Kidney capillary endothelial cell (primary cell): ENCODE measurements around the gene TGFB1I1.
"Not testable (repeated sequence)": the region's sequence is repeated elsewhere in the genome, so short reads cannot be mapped to it uniquely, and the experiment has no call there.

Experiments
- DNase-seq: peaks from one replicate; pipeline ENCODE4 v3.0.0-alpha.2; 2018; ENCODE audit warnings: low spot score

Gene TGFB1I1

DNA sequence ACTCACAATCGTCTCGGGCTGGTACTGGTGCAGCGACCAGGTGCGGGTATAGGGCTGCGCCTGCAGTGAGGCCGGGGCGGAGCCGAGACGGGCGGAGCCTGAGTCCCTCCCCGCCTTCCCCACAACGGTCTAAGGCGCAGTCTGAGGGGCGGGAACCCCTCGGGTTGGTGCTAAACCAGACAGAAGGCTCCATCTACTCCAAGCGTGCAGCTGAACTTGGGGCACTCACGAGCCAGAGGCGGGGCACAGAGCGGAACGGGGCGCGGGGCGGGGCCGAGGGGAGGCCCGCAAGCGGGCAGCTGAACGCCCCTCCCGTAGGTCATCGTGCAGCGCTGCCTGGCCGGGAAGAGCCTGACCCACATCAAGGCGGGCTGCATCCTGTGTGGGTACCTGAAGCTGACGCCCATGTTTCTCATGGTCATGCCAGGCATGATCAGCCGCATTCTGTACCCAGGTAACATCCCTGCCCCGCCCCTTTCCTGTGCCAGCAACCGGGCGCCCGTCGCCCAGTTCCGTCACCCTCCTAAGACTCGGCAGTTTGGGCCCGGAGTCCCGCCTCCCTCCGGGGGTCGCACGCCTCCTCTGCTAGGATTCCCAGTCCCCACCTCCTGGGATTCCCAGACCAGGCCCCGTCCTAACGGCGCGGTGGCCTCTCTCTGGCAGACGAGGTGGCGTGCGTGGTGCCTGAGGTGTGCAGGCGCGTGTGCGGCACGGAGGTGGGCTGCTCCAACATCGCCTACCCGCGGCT, 15.9 kb downstream of the TGFB1I1 start:
- DNase-seq: no peak

DNA sequence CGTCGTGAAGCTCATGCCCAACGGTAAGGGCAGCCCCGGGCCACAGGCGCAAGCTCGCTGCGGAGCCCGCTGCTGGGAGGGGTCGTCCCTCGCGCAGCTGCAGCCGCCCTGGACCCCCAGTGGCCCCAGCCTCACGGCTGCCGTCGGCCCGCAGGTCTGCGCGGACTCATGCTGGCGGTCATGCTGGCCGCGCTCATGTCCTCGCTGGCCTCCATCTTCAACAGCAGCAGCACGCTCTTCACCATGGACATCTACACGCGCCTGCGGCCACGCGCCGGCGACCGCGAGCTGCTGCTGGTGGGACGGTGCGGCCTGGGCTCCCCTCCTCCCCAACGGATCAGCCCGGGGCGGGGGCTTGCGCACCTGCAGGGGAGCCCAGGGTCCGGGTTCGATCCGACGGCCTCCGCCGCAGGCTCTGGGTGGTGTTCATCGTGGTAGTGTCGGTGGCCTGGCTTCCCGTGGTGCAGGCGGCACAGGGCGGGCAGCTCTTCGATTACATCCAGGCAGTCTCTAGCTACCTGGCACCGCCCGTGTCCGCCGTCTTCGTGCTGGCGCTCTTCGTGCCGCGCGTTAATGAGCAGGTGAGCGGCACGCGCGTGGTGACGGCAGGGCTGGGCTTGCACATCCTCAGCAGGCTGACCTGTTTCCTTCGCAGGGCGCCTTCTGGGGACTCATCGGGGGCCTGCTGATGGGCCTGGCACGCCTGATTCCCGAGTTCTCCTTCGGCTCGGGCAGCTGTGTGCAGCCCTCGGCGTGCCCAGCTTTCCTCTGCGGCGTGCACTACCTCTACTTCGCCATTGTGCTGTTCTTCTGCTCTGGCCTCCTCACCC, 16.7 kb downstream of the TGFB1I1 start:
- DNase-seq: no peak

DNA sequence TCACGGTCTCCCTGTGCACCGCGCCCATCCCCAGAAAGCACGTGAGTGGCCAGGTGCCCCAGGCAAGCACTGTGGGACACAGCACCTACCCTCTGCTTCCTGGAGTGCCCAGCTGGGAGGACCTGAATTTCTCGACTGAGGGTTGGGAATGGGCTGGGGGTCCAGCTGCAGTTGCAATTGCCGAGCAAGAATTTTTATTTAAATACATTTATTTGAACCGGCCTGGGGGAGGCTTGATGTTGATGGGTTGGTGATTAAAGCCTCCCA, 17.3 kb downstream of the TGFB1I1 start:
- DNase-seq: no peak

DNA sequence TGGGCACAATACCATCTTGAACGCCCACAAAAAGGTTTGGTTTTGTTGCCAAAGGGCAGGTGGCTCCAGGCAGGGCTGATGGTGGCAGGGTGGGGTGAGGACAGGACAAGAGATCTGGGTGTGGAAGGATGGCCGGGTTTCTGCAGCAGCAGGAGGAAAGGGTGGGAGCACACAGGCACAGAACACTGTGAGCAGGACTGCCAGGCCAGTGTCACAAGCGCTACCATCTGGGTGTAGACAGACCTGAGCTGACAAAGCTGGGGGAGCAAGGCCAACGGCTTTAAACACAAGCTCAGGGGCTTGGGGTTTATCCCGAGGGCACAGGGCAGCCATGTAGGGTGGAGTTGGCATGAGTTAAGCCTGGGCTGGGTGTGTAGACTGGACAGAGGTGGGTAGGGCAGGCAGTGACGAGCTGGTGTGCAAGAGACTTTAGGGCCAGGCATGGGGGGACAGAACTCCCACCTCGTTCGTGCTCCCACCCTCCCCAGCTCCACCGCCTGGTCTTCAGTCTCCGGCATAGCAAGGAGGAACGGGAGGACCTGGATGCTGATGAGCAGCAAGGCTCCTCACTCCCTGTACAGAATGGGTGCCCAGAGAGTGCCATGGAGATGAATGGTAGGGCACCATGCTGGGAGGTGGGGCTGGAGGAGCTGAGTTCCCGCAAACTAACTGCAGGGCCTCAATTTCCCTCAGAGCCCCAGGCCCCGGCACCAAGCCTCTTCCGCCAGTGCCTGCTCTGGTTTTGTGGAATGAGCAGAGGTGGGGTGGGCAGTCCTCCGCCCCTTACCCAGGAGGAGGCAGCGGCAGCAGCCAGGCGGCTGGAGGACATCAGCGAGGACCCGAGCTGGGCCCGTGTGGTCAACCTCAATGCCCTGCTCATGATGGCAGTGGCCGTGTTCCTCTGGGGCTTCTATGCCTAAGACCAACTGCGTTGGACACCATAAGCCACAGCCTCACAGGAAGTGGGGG, 17.9 kb downstream of the TGFB1I1 start:
- DNase-seq: no peak

DNA sequence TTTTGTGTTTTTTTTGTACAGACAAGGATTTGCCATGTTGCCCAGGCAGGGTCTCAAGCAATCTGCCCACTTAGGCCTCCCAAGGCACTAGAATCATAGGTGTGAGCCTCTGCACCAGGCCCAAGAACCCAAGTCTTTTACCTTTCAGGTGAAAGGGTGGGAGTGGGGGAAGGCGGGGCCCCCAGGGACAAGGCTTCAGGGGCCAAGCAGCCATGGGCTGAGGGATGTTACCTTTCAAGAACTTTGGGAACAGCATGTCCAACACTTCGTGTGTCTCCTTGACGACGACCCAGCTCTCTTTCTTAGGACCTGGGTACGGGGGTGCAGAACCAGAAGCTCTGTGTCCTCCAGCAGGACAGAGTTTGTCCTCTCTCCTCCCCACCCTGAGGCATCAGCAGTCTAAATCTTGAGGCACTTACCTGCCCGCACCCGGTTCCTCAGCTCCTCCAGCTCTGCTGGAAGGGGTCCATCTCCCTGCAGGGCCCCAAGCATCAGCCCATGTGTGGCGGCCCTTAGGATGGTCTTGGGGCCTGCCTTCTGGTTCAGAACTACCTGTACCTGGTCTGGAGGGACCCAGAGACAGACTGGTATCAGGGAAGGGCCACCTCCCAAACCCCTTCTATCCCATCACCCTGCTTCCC, 19.9 kb downstream of the TGFB1I1 start:
- no peak for DNase-seq

DNA sequence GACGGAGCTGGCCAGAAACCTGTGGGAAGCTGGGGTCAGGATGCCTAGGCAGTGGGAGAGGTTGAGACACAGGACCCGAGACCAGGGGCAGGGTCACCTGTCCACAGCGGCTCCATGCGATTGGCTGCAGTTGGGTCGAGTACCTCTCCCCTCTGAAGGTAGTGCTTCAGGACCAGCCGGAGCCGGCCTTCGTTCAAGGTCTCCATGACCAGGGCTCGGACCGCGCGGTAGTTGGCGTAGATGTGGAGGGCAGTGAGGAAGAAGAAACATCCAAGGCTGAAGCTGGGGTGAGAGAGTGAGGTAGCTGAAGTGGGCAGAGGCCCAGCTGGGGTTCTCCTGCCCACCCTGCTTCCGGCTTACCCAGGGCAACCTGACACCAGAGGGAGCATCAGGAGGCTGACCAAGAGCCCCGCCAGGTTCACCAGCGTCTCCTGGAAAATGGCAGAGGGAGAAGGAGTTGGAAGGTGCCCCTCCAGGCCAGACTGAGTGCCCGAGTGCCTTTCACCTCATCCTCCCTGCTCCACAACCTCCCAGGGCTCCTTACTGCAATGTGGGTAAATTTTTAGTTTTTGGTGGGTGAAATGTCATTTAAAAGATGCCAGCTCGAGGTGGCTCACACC, 21.7 kb downstream of the TGFB1I1 start:
- no peak for DNase-seq

DNA sequence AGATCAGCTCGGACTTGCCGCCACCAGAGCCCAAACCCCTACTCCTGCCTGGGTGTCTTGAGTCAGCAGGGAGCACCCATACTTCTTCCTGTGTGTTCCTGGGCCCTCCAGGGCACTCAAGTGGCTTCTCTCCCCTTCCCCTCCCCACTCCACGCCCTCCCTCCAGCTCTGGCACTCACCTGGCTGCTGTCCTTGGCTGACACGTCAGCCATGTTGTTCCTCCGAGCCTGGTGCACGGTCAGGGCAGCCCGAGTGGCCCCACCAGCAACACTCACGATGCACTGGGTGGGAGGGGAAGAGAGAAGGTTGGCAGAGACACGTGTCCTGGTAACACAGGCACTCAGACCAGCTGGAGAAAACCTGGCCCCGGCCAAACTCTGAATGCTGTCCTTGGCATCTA, 24.7 kb downstream of the TGFB1I1 start:
- DNase-seq: no peak

DNA sequence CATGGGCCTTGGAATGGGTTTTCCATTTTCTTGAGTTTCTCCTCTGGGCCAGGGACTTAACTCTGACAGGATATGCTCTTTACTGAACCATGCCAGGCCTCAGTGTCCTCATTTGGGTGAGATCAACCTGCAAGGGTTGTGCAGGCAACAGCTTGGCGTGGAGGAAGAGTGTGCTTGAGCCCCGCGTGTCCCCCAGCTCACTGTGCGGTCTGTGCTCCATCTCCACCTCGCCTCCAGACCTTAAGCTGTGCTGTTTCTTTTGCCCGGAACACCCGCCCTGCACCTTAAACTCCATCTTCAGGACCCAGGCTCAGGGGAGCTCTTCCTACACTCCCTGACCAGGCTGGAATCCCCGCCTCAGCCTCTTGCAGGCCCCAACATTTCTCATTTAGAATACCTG, 26.5 kb downstream of the TGFB1I1 start:
- DNase-seq: no peak

DNA sequence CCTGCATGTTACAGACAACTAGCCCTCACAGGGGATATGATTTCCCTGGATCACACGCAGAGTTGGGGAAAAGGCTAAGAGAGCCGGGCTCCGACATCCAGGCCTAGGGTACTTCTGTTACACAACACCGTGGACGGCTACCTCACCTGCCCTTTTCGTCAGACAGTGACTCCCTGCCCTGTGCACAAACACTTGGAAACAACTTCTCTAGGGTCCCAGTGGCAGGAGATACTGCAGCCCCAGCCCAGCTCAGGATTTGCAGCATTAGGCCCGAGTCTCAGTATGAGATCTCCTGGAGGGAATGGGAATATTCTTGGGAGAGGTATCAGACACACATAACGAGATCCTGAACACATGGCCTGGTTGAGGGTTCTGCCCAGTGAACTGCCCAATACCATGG, 28.0 kb downstream of the TGFB1I1 start:
- DNase-seq: no peak

DNA sequence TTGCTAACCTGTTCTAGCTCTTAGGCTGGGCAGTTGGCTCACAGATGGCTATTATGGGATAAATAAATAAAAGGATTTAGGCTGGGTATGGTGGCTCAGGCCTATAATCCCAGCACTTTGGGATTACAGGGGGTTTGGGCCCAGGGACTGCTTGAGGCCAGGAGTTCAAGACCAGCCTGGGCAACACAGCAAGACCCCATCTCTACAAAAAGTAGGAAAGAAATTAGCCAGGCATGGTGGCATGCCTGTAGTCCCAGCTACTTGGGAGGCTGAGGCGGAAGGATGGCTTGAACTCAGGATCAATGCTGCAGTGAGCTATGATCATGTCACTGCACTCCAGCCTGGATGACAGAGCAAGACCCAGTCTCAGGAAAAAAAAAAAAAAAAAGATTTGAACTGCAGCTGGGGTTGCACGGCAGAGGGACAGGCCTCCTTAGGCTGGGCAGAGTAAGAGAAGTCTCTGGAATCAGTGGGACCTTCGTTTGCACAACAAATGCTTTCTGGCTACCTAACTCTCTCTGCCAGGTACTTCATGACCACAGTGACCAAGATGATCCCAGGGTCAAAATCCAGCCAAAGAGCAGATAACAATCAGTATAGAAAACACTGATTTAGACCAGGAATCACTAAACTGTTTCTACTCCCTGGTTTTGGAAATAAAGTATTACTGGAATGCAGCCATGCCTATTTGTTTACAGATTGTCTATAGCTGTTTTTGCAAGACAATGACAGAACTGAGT, 29.4 kb downstream of the TGFB1I1 start:
- no peak for DNase-seq

DNA sequence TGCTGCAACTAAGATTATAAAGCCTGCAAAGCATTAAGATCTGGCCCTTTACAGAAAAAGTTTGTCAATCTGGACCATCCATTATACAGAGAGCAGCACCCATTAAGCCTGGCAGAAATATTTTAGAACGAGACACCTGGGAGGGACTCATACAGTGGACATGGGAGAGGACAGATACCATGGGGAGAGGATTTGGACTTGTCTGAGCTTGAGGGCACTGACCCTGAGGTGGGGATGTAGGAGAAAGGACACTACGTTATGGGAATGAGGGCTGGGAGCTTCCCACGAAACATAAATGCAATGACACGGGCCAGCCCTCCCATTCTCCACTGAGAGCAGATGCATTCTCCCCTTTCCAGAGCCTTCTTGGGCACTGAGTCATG, 30.0 kb downstream of the TGFB1I1 start:
- DNase-seq: no peak

DNA sequence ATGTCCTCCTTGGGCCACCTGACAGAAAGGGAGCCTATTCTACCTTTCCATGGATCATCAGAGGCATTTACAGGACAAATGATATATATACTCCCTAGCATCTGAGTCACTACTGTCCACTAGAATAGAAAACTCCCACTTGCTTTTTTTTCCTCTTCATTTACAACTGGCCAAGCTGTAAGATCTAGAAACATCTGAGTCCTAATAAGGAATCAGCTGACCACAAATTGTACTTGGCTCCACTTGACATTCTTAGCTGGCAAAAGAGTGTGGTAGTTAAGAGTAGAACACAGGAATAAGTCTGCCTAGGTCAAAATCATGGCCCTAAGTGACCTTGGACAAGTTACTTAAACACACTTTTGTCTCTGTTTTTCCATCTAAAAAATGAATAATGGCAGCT, 31.0 kb downstream of the TGFB1I1 start:
- DNase-seq: no peak

DNA sequence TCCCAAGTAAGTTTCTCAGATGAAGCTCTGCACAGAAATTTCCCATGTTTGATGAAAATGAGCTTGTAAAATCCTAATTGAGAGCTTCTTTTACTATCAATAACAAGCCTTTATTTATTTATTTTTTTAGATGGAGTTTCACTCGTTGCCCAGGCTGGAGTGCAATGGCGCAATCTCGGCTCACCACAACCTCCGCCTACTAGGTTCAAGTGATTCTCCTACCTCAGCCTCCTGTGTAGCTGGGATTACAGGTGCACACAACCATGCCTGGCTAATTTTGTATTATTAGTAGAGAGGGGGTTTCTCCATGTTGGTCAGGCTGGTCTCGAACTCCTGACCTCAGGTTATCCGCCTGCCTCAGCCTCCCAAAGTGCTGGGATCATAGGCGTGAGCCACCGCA, 31.6 kb downstream of the TGFB1I1 start:
- not testable (repeated sequence) for DNase-seq

DNA sequence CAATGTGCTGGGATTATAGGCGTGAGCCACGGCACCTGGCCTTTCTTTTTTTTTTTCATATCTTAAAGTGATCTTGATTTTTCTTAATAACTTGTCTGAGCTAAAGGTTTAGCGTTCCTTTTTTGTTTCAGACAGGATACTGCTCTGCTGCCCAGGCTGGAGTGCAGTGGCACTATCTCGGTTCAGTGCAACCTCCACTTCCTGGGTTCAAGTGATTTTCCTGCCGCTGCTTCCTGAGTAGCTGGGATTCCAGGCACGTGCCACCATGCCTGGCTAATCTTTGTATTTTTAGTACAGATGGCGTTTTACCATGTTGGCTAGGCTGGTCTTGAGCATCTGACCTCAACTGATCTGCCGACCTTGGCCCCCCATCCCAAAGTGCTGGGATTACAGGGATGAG, 32.2 kb downstream of the TGFB1I1 start:
- no peak for DNase-seq

DNA sequence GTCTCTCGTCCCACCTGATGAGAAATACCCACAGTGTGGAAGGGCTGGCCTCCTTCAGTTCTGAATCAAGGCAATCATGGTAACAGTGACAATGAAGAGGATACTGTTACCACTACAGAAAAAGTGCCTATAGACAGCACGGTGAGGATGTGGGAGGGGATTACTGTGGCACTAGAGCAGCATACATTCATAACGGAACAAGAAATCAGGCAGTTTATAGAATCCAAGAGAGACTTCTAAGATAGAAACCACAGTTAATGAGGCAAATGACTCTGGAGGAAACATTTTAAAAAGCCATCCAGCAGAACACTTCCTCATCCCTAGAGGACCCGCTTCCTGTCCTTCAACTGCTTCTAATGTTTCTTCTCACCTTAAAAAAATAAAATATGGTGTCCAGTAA, 33.5 kb downstream of the TGFB1I1 start:
- DNase-seq: no peak

DNA sequence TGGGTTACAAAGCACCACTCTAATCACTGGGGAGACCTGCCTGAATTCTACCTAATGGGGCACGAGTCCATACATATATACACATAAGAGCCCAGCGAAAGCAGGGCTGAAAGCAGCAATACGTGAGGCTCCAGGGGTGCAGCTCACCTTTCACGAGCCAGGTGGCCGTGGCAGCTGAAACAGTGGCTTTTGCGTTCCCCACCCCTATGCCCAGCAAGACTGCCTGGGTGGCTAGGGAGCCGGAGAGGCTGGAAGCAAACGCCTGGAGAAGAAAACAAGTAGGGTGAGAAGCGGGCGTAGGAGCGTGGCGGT, 35.6 kb downstream of the TGFB1I1 start:
- DNase-seq: no peak

DNA sequence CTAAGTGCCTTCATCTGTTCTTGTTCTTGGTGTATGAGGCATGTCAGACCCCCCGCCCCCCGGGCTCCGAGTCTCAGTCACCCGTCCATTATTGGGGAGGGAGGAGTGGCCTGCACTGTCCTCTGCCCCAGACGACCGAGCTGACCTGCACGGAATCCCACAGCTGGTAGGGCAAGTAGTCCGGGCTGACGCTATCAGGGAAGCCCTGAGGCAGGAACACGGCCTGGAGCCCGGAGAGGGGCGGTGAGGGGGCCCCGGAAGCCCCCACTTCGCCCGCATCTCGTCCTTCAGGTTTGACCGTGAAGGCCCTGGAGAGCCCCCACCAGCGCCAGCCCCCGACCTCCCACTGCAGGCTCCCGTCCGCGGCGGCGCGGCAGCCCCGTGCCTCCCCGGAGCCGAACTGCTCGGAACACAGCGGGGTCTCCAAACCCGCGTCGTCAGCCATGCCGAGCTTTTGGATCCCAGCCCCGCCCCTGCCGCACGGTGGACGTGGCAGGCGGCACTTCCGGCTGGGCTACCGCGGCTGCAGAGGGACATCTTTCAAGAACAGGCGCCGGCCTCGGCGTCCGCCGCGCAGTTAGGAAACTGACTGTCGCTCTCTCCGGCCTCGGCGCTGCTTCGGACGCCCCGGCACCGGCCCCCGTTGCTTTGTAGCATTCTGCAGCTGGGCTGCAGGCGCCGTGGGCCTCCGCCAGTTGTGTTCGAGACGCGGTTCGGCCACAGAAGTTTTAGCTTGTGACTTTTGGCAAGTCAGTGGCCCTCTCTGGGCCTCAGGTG, 36.2 kb downstream of the TGFB1I1 start, which contains the start of gene RUSF1:
TSS of gene RUSF1 (minus strand) at position 463 of the 777 bp plus-strand sequence. CDS start at position 445, 18 bp downstream.
- DNase-seq: peak; percentile 85

DNA sequence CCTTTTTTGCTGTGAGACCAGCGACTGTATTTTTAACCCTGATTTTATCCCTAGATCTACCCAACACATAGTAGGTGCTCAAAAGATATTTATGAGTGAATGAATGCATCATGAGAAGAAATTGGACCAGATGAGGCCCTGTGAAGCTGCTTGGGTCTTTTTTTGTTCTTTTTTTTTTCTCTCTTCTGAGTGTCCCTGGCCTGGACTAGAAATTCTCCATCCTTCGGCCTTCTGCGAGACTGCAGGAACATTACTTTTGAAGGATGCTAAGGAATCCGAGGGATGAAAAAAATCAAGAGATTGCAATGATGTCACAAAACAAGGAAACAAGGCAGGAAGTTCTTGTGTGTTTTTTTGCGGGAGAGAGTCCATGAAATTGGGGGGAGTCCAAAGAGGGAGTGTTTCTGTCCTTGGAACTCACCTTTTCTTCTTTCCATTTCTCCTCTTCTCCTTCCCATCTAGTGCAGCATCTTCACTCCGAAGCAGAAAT, 36.8 kb downstream of the TGFB1I1 start:
- peak; percentile 17 for DNase-seq

DNA sequence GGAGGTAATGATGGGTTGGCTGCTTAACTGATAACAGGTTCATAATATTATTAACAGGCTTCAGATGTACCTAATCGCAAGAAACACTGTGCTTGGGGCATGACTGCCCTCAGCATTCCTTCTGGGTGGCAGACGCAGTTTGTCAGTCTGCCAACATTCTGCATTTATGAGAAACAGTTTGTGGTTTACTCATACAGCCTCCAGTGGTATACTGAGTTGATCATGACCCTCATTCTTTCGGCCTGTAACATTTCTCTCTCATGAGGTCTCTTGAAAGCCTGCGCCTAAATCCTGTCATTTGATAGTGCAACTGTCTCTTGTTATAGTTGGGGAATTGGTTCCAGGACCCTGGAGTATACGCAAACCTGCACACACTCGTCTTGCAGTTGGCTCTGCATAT, 41.2 kb downstream of the TGFB1I1 start:
- no peak for DNase-seq

DNA sequence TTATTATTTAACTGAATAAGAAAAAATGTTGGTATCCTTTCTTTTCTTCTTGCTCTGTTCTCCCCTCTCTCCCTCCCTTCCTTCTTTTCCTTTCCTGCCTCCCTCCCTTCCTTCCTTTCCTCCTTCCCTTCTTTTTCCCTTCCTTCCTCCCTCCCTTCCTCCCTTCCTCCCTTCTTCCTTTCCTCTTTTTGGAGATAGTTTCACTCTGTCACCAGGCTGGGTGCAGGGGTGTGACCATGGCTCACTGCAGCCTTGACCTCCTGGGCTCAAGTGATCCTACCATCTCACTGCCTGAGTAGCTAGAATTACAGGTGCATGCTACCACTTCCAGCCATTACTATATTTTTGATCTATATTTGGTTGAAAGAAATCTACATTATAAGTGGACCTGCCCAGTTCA, 41.9 kb downstream of the TGFB1I1 start:
- no peak for DNase-seq
